GM19023 (cell line): ENCODE measurements around the gene PRSS12.
A peak's percentile ranks its signal among the peaks of the same experiment; 100 is the strongest.

Experiments
- ATAC-seq: cut with Tn5 transposase; IDR thresholded peaks from one replicate; pipeline ENCODE4 v1.9.1; 2021; ENCODE audit warnings: mild to moderate bottlenecking, moderate library complexity; ENCODE audit not compliant: unreplicated experiment

The PRSS12 gene

DNA sequence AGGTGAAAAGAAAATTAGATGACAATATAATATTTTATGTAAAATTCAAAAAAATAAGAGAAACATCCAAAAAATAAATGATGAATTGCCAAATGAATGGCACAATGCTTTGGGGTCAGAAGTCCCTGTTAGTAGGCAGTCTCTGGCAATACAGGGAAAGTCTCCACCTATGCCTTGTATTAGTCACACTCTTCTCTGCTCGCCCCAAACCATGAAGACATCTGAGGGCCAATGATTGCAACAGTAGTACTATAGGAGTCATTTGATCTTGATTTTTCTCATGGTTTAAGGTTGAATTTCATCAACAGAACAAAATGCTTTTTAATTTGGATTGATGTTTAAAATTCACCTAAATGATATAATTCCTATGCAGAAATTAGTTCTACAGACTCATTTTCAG, 3.9 kb upstream of the PRSS12 start:
- ATAC-seq, result no peak

- ATAC-seq, result no peak
Observed at GRCh38 chr4:118356111-118356510, 3.3 kb upstream of the PRSS12 start.

DNA sequence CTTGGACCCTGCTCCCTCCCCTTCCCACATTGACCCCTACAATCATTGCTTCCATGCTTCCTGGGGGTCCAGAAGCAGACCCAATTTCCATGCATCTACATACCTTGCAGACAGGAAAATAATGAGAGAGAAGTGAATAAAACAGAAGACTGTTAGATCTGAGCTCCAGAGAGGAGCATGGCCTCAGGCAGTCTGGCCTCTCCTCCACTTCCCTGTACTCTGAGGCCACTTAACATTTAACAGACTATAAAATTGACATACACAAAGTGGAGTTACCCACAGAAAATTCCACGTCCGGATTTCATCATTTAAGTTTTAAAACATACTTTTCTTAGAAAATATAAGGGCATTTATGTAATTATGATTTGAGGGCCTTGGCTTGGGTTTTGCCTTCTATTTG, 2.1 kb upstream of the PRSS12 start:
- no peak for ATAC-seq

GRCh38 chr4:118353534-118354030, 779 bp upstream of the PRSS12 start:
- ATAC-seq, result no peak

- peak; percentile 22 for ATAC-seq
Observed at GRCh38 chr4:118351851-118352827, 664 bp downstream of the PRSS12 start.

- ATAC-seq, result no peak
Observed at GRCh38 chr4:118350961-118351360, 1.8 kb downstream of the PRSS12 start.

DNA sequence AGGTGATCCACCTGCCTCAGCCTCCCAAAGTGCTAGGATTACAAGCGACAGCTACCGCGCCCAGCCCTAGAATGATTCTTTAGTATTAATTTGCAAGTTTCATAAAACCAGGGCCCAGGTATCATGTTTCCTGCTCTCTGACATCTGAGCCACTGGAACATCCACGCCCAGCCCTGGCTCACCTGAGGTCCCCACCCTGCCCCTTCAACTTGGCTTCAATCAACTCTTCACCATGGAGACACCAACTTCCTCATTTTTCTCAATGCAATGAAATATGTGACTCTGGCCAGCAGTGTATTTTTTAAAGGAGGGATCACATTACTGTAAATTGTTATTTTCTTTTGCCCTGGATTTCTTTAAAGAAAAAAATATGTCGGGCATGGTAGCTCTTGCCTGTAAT, 3.9 kb downstream of the PRSS12 start:
- ATAC-seq, result no peak

GRCh38 chr4:118346495-118346894, 6.3 kb downstream of the PRSS12 start:
- ATAC-seq, result no peak

DNA sequence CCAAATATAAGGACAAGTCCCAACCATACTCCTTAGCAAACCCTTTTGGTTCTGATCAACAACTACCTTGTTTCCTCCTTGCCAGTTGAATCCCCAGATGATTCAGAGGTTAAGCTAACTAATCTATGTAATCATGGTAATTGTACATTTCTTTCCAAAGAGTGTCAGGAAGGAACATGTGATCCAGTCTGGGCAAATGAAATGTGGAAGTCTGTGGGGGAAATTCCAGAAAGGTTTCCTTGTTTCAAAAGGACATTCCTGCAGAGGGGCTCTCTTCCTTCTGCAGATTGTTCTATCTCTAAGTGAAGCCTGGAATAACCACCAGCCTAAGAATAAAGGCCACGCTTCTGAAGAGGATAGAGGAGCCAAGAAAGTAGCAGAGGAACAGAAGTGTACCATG, 7.0 kb downstream of the PRSS12 start:
- ATAC-seq, result no peak

- no peak for ATAC-seq
Observed at GRCh38 chr4:118344801-118345200, 8.0 kb downstream of the PRSS12 start.

DNA sequence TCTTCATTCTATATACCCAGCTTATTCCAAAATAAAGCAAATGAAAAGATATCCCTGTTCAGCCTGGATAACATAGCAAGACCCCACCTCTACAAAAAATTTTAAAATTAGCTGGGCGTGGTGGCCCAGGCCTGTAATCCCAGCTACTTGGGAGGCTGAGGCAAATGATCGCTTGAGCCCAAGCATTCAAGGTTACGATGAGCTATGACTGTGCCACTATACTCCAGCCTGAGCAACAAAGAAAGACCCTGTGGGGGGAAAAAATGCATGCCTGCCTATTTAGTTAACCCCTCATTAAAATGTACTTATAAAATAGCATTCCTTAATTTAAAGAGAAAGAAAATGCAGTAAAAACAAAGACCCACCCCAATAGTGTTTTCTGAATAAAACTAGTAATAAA, 9.3 kb downstream of the PRSS12 start:
- ATAC-seq, result no peak

- ATAC-seq, result no peak
Observed at GRCh38 chr4:118340109-118340508, 12.7 kb downstream of the PRSS12 start.

DNA sequence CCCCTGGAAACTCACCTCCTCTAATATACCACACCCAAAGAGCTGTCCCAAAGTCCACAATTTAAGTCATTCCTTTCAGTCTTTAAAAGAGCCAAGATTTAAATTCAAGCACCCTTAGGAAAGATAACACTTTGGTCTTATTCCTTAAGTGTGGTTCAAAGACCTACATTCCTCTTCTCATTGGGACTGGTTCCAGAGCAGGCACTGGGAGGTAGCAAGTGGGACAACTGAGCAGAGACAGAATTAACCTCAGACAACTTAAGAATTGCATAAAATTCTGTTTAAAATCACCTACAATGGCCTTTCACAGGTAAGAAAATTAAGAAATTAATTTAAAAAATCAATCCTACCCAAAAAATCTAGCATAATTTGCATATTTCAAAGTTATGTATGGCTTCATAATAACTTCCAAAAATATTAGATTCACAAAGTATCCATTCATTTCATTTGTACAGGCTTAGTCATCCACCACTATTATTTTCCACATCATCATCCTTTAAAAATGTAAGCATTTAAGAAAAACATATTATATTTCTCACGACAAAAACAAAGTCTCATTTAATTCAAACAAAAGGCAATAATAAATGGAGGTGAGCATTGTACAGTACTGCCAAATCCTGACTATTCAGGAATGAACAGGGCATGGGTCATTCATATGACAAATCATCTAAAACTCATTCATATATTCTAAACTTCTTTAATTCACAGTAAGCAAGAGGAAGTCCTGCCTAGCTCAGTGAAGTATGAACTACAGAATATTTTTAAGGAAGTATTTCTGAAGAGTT, 13.6 kb downstream of the PRSS12 start:
- no peak for ATAC-seq

DNA sequence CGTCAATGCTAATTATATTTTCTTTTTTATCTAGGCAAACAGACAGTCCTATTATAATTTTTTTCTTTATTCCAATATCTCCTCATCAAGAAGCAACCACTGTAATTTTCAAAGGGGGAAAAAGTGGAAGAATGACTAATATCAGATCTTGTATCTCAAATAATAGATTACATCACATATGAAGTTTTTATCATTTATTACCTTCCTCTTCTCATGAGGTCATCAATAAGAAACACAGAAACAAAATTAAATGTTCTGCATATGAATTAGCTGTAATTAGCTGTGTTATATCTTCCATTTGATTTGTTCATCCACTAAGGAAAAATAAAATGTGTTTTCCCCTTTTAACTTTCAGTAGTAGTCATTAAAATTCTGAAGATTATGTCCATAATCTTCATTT, 14.3 kb downstream of the PRSS12 start:
- no peak for ATAC-seq

DNA sequence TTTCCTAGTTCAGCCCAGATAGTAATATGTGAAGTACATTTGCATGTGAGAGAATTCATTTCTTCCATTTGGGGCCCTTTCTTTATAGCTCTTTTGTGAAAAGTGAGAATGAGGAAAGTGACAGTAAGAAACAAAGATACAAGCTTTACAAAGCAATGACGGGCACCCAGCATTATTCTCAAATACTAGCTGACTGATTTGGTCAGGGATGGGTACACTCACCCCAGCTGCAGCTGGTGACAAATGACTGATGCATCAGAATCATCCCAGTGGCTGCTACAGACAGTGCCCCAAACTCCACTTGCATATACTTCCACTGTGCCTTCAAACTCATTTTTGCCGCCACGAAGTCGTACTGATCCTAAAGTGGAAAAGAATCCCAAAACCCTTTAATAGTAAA, 14.8 kb downstream of the PRSS12 start:
- ATAC-seq, result no peak

DNA sequence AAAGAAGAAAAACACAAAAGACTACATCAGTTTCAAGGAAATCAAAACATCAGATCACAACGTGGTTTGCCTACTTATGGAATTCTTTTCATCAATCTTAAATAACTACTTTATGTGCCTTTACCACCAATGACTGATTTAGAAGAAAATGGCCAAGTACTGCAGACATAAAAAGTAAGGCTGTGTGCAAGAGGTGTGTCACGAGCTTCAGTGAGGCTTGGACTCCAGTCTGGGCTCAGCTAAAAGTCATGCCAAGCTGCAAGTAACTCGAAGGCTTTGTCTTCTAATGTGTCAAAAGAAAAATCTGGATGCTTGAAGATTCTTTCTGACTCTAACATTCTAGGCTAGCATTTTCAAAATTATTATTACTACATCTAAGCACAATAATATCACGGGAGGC, 17.0 kb downstream of the PRSS12 start:
- ATAC-seq, result no peak

DNA sequence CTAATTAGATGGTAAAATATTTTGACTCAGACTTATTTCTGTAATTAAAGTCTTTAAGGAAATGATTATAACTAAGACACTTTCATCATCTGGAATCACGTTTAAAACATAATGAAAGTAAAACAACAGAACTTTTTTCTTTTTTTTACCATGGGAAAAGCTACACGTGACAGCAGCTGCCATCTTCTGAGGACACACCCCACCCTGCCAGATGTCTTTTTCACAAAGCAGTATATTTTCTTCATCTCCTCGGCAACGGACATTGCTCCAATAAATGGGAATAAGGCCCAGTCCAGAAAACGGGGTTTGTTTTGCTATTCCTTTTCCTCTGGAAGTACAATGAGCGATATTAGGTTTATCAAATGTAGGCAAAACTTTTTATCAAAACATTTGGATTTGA, 17.5 kb downstream of the PRSS12 start:
- ATAC-seq, result no peak

DNA sequence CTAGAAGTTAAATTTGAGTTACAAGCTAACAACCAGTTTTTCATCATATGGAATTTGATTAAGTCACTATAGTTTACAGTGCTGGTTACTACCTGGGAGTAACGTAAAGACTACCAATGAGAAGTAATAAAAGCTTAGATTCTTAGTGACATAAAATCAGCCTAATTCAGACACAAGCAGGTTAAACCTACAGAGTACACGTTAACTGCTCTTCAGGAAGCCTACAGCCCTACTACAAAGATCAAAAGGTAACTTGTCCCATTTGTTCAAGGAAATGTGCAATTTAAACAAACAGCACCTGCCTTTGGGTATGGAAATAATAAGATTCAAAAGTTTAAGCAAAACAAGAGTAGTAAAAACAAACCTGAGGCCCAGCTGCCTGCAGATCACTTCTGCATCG, 21.5 kb downstream of the PRSS12 start:
- ATAC-seq, result no peak

DNA sequence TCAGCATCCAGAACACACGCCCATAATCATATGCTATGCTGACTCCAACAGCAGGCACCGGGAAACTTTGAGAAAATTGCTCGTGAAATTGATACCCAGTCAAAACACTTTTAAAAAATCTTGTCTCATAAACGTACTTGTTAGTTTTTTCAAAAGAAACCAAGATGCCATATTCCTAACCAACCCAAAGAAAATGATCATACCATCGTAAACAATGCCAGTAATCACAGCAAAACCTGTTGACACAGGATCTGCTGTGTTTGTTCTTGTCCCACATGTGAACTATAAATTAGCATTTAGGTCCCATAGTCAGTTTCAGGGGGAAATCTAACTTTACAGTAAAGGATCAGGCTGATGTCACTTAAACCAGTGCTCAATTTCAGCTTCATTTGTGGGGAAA, 23.0 kb downstream of the PRSS12 start:
- no peak for ATAC-seq

GRCh38 chr4:118327554-118328241, 25.1 kb downstream of the PRSS12 start:
- ATAC-seq, result no peak

DNA sequence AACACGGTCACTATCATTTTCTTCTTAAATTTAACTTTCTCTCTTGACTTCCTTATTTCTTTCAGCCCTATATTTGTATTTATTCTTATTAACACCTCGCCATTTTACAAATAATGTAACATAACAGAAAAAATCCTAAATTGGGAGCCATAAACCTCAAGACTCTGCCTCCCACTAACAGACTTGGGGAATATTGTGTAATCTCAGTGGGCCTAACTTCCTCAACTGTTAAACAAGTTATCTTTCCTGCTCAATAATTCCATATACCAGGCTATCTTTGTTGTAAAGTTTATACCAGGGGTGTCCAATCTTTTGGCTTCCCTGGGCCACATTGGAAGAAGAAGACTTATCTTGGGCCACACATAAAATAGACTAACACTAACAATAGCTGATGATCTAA, 26.2 kb downstream of the PRSS12 start:
- ATAC-seq, result no peak
